Tibial nerve (tissue), 4 donors: Measurements from ENCODE around the gene ARHGAP23. TPM values are rescaled to one million over a fixed set of nuclear protein-coding genes. Genes with fewer than 3 reads are reported as not detected.
A peak's percentile ranks its signal among the peaks of the same experiment; 100 is the strongest.

Experiments
- DNase-seq, 2 donors: peaks; one replicate each; pipeline ENCODE4 v3.0.0-alpha.2; 2019; ENCODE audit warnings: low spot score in 2 of 2
- H3K27ac ChIP-seq, 4 donors: fragments of 200-600 bp; sonication (generic) in 3 of 4; one replicate each; pipeline ENCODE4 v1.5.1; 2017 to 2019; ENCODE audit warnings: mild to moderate bottlenecking in 1 of 4
- H3K27me3 ChIP-seq, 2 donors: fragments of 200-600 bp; sonication (generic) in 1 of 2; one replicate each; pipeline versions ENCODE4 v1.5.1 to v1.6.0; 2017 to 2019
- H3K36me3 ChIP-seq, 3 donors: fragments of 200-600 bp; sonication (generic); one replicate each; pipeline ENCODE4 v1.5.1; 2018 to 2019
- H3K4me1 ChIP-seq, 4 donors: fragments of 200-600 bp; sonication (generic) in 3 of 4; one replicate each; pipeline ENCODE4 v1.5.1; 2017 to 2019
- H3K4me3 ChIP-seq, 4 donors: fragments of 200-600 bp; sonication (generic) in 3 of 4; one replicate each; pipeline ENCODE4 v1.5.1; 2017 to 2019; ENCODE audit warnings: mild to moderate bottlenecking in 1 of 4, moderate library complexity in 1 of 4
- H3K9me3 ChIP-seq, 4 donors: fragments of 200-600 bp; sonication (generic) in 3 of 4; one replicate each; pipeline ENCODE4 v1.5.1; 2017 to 2019
- EP300 ChIP-seq, 2 donors: sonication (generic); formaldehyde crosslinking; IDR thresholded peaks; one replicate each; pipeline ENCODE4 v1.6.1; 2017; ENCODE audit warnings: antibody characterized with exemption in 2 of 2, mild to moderate bottlenecking in 1 of 2
- POLR2A ChIP-seq, 2 donors: fragments of 450-650 bp; IDR thresholded peaks; one replicate each; pipeline ENCODE4 v1.6.1; 2017; ENCODE audit warnings: antibody characterized with exemption in 2 of 2, mild to moderate bottlenecking in 2 of 2, moderate library complexity in 2 of 2
- WGBS, 2 donors: methylation state at CpG; one replicate each; pipeline ENCODE4 v1.1.5; 2018; 5-methylcytosine and 5-hydroxymethylcytosine counted together
- total RNA-seq, 4 donors: library from RNA; depleted of rRNA; stranded (reverse); fragments of >200 nt; gene quantifications; one replicate each; pipeline ENCODE4 v1.1.0, GENCODE V29; 2016
- TF ChIP-seq, protein P1 (sequence below), 5 experiments: fragments of 200-600 bp in 3 of 5; fragments of 450-650 bp in 2 of 5; sonication (generic) in 3 of 5; IDR thresholded peaks; one replicate each; pipeline ENCODE4 v1.5.1; 2016 to 2019; ENCODE audit warnings: antibody characterized with exemption in 5 of 5, mild to moderate bottlenecking in 3 of 5, moderate library complexity in 2 of 5

The ARHGAP23 gene
- total RNA-seq, 4 donors from 2014 or later = 41.0 to 80.7 (median 65.7) TPM

DNA sequence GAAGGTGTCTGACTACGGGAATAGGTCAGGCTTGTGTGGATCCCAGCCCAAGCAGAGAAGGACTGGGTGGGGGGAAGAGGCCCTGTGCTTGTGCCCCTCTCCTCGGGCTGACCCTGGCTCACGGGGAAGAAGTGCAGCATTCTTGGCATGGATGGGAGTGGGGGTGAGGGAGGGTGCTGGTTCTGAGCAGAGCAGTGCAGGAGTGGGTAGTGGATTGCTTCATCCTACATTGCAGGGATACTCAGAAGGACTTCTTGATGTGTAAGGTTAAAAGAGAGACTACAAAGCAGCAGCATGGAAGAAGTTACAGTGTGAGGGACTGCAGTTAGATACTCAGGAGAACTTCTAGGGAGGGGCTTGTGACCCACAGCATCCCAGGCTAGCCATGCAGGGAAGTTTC lies 2.1 kb downstream of the ARHGAP23 start:
- H3K36me3 ChIP-seq = no peaks in the 10 kb centered on the region
- peak overlapping the region in 1 of 4 donors; percentile 95 for H3K4me3 ChIP-seq
- TF ChIP-seq EP300 (IDR thresholded peaks at IDR 0.05) (no peak), POLR2A (IDR thresholded peaks at IDR 0.05) (no peak)
- TF ChIP-seq, protein P1, sequence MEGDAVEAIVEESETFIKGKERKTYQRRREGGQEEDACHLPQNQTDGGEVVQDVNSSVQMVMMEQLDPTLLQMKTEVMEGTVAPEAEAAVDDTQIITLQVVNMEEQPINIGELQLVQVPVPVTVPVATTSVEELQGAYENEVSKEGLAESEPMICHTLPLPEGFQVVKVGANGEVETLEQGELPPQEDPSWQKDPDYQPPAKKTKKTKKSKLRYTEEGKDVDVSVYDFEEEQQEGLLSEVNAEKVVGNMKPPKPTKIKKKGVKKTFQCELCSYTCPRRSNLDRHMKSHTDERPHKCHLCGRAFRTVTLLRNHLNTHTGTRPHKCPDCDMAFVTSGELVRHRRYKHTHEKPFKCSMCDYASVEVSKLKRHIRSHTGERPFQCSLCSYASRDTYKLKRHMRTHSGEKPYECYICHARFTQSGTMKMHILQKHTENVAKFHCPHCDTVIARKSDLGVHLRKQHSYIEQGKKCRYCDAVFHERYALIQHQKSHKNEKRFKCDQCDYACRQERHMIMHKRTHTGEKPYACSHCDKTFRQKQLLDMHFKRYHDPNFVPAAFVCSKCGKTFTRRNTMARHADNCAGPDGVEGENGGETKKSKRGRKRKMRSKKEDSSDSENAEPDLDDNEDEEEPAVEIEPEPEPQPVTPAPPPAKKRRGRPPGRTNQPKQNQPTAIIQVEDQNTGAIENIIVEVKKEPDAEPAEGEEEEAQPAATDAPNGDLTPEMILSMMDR (IDR thresholded peaks at IDR 0.05) = no peak
- no peaks in the 10 kb centered on the region for H3K27me3 ChIP-seq
- WGBS, 2 donors = 26 to 29% methylated on average over 3 of the region's 3 CpGs
- DNase-seq = no peak
- no peaks in the 10 kb centered on the region for H3K9me3 ChIP-seq
- H3K27ac ChIP-seq = peak overlapping the region in 3 of 4 donors; percentile 84 to 99 (median 94)
- H3K4me1 ChIP-seq = peaks cover 0 to 88% (median 51%) of the 10 kb centered on the region in 4 donors

DNA sequence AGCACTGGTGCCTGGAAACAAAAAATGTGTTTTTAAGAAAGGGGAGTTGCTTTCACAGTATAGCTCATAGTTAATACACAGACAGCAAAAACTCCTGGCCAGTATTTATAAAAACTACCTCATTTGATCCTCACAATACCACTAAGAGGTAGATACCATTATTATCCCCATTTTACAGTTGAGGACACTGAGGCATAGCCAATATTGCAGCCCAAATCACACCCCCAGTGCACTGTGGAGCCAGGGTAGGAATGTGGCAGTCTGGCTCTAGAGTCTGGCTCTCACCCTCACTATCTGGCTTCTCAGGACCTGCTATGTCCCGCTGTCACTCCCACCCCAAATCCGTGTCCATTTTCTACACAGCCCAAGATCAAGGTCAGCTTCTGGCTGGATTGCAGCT lies 2.6 kb downstream of the ARHGAP23 start:
- Histone ChIP-seq H3K4me3 (no peak overlapping the region), H3K36me3 (no peaks in the 10 kb centered on the region), H3K27me3 (no peaks in the 10 kb centered on the region), H3K27ac (peak overlapping the region in 3 of 4 donors; percentile 84 to 99 (median 94)), H3K4me1 (peaks cover 0 to 88% (median 54%) of the 10 kb centered on the region in 4 donors), H3K9me3 (no peaks in the 10 kb centered on the region)
- WGBS, 2 donors = 68 to 70% methylated on average over 2 of the region's 2 CpGs
- no peak for TF ChIP-seq EP300 (IDR thresholded peaks at IDR 0.05)
- TF ChIP-seq, protein P1 (IDR thresholded peaks at IDR 0.05) = no peak
- TF ChIP-seq POLR2A (IDR thresholded peaks at IDR 0.05) = no peak
- no peak for DNase-seq

DNA sequence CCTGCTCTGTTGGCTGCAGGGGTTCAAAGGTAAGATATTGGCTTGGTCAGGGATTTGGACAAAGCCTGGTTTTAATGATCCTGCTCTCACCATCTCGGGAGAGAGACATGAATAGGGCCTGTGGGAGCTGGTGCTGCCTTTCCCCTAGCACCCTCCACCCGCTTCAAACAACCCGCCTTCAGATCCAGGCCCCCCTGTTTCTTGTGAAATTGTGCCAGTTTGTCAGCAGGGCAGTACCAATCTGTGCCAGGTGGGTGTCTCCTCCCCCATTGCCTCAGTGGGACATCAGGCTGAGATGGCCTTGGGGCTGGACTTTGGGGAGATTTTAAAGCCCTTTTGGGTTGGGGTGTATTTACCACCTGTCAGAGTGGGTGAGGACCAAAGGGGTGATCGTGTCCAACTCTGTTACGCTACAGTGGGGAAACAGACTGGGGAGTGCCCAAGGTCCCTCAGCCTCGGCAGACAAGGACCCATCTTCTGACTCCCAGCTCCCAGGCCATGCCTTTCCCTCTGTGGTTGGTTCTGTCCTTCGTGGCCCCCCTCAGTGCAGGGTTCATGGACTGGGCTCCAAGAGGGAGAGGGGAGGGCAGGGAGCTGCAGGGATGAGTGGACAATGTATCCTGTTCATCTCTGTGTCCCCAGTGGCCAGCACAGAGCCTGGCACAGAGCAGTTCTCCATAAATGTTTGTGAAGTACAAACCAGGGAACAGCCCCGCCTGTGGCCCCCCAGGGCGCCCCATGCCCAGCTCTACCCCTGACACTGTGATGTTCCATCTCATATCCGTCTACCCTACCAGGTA lies 3.3 kb downstream of the ARHGAP23 start:
- TF ChIP-seq EP300 (IDR thresholded peaks at IDR 0.05) (no peak), POLR2A (IDR thresholded peaks at IDR 0.05) (no peak)
- TF ChIP-seq, protein P1 (IDR thresholded peaks at IDR 0.05) = no peak
- no peaks in the 10 kb centered on the region for H3K9me3 ChIP-seq
- no peaks in the 10 kb centered on the region for H3K36me3 ChIP-seq
- H3K27me3 ChIP-seq = no peaks in the 10 kb centered on the region
- DNase-seq = no peak
- H3K27ac ChIP-seq = peak overlapping the region in 3 of 4 donors; percentile 84 to 99 (median 94)
- WGBS, 2 donors = 51 to 53% methylated on average over 10 of the region's 10 CpGs
- H3K4me3 ChIP-seq = no peak overlapping the region
- H3K4me1 ChIP-seq = peaks cover 0 to 91% (median 57%) of the 10 kb centered on the region in 4 donors

GRCh38 chr17:38434178-38434665 lies 6.0 kb downstream of the ARHGAP23 start:
- peak overlapping the region; percentile 67 to 99 (median 74) for H3K27ac ChIP-seq
- 39 to 43% methylated on average over 21 of the region's 21 CpGs for whole genome bisulfite sequencing, 2 donors
- DNase-seq = no peak
- TF ChIP-seq, protein P1 (IDR thresholded peaks at IDR 0.05) = no peak
- TF ChIP-seq EP300 (IDR thresholded peaks at IDR 0.05) (peak in 1 of 2 donors; percentile 77), POLR2A (IDR thresholded peaks at IDR 0.05) (no peak)
- peaks cover 0 to 90% (median 44%) of the 10 kb centered on the region in 4 donors for H3K4me1 ChIP-seq
- H3K4me3 ChIP-seq = no peak overlapping the region
- H3K27me3 ChIP-seq = no peaks in the 10 kb centered on the region
- H3K9me3 ChIP-seq = no peaks in the 10 kb centered on the region
- H3K36me3 ChIP-seq = no peaks in the 10 kb centered on the region

DNA sequence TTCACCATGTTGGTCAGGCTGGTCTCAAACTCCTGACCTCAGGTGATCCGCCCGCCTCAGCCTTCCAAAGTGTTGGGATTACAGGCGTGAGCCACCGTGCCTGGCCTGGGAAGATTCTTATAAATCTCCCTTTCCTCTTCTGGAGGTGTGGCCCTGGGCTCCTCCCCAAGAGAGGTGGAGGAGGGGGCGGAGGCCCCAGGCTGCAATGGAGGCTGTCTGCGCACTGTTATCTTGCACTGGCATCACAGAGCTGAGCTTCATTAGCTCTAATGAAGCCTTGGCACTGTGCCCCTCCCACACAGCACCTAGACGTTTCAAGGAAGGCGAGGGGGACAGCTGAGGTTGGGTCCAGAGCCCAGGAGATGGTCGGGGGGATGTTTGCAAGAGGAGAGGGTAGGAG lies 7.5 kb downstream of the ARHGAP23 start:
- Histone ChIP-seq H3K27me3 (no peaks in the 10 kb centered on the region), H3K9me3 (no peaks in the 10 kb centered on the region), H3K36me3 (no peaks in the 10 kb centered on the region), H3K4me1 (peaks cover 0 to 81% (median 36%) of the 10 kb centered on the region in 4 donors), H3K4me3 (no peak overlapping the region), H3K27ac (peak overlapping the region in 3 of 4 donors; percentile 67 to 99 (median 81))
- TF ChIP-seq POLR2A (IDR thresholded peaks at IDR 0.05) (no peak), EP300 (IDR thresholded peaks at IDR 0.05) (no peak)
- TF ChIP-seq, protein P1 (IDR thresholded peaks at IDR 0.05) = no peak
- WGBS, 2 donors = 65 to 66% methylated on average over 9 of the region's 9 CpGs
- DNase-seq = no peak
